Osteoblast (primary cell): ENCODE results near the gene NELL2. TPM values are rescaled to one million over a fixed set of nuclear protein-coding genes. Genes with fewer than 3 reads are reported as not detected.

Experiments used
- DNase-seq: peaks from one replicate; pipeline ENCODE4 v3.0.0; 2011; ENCODE audit warnings: low spot score, mixed read lengths; ENCODE audit not compliant: insufficient read length; ENCODE audit errors: missing footprints
- H2AFZ ChIP-seq: 2 replicates; pipeline ENCODE4 v1.6.0; 2011; ENCODE audit warnings: mild to moderate bottlenecking, low read length
- H3K27ac ChIP-seq: 2 replicates; pipeline ENCODE4 v1.5.1; 2011; ENCODE audit warnings: mild to moderate bottlenecking, low read depth, low read length, moderate library complexity
- H3K27me3 ChIP-seq: 2 replicates; pipeline ENCODE4 v1.6.0; 2012; ENCODE audit warnings: mild to moderate bottlenecking, control low read depth, inconsistent platforms, low read length, moderate library complexity; ENCODE audit not compliant: insufficient read depth
- H3K36me3 ChIP-seq: 2 replicates; pipeline ENCODE4 v1.5.1; 2011; ENCODE audit warnings: mild to moderate bottlenecking, low read length, control low read depth, moderate library complexity; ENCODE audit not compliant: insufficient read depth
- H3K4me1 ChIP-seq: 2 replicates; pipeline ENCODE4 v1.5.1; 2011; ENCODE audit warnings: mild to moderate bottlenecking, low read length, control low read depth, moderate library complexity; ENCODE audit not compliant: insufficient read depth
- H3K4me2 ChIP-seq: 2 replicates; pipeline ENCODE4 v1.6.0; 2011; ENCODE audit warnings: mild to moderate bottlenecking, low read length; ENCODE audit not compliant: insufficient read depth
- H3K4me3 ChIP-seq: fragments of 200-600 bp; sonication (generic); 3 replicates; pipeline ENCODE4 v1.5.1; 2012; ENCODE audit warnings: mild to moderate bottlenecking, low read length, inconsistent platforms; ENCODE audit not compliant: insufficient read depth
- H3K79me2 ChIP-seq: 2 replicates; pipeline ENCODE4 v1.6.0; 2012; ENCODE audit warnings: mild to moderate bottlenecking, low read length, control low read depth, inconsistent platforms; ENCODE audit not compliant: insufficient read depth
- H3K9me3 ChIP-seq: 2 replicates; pipeline ENCODE4 v1.5.1; 2011; ENCODE audit warnings: low read depth, low read length, control low read depth
- H4K20me1 ChIP-seq: 2 replicates; pipeline ENCODE4 v1.6.0; 2012; ENCODE audit warnings: mild to moderate bottlenecking, low read length, control low read depth; ENCODE audit not compliant: insufficient read depth
- CTCF ChIP-seq: IDR thresholded peaks from 2 replicates; pipeline ENCODE4 v1.5.1; 2011; ENCODE audit warnings: mild to moderate bottlenecking, low read depth, low read length, moderate library complexity; ENCODE audit errors: extremely low read depth
- total RNA-seq: library from RNA; depleted of rRNA; stranded (reverse); fragments of >200 nt; gene quantifications from 2 replicates; pipeline ENCODE4 v1.2.3, GENCODE V29; 2012

NELL2 gene
- total RNA-seq, 1 donor: not detected

GRCh38 chr12:44555454-44555853 is 320.7 kb downstream of the NELL2 start:
- Histone ChIP-seq H3K27me3 (no peaks in the 10 kb centered on the region), H3K27ac (no peak overlapping the region), H3K4me1 (no peaks in the 10 kb centered on the region), H3K9me3 (no peaks in the 10 kb centered on the region), H2AFZ (no peak overlapping the region), H3K36me3 (no peaks in the 10 kb centered on the region), H3K4me2 (no peak overlapping the region), H3K79me2 (no peaks in the 10 kb centered on the region), H4K20me1 (no peaks in the 10 kb centered on the region), H3K4me3 (no peak overlapping the region)
- TF ChIP-seq CTCF: no peak
- no peak for DNase-seq

GRCh38 chr12:44551631-44552030 is 324.5 kb downstream of the NELL2 start:
- TF ChIP-seq CTCF: no peak
- Histone ChIP-seq H3K4me2 (no peak overlapping the region), H2AFZ (no peak overlapping the region), H3K4me1 (no peaks in the 10 kb centered on the region), H3K36me3 (no peaks in the 10 kb centered on the region), H3K9me3 (no peaks in the 10 kb centered on the region), H3K4me3 (no peak overlapping the region), H3K27me3 (no peaks in the 10 kb centered on the region), H3K79me2 (no peaks in the 10 kb centered on the region), H3K27ac (no peak overlapping the region), H4K20me1 (no peaks in the 10 kb centered on the region)
- no peak for DNase-seq

GRCh38 chr12:44550377-44550776 is 325.7 kb downstream of the NELL2 start:
- no peak for DNase-seq
- H3K9me3 ChIP-seq: no peaks in the 10 kb centered on the region
- TF ChIP-seq CTCF: no peak
- H3K79me2 ChIP-seq: no peaks in the 10 kb centered on the region
- H3K4me2 ChIP-seq: no peak overlapping the region
- no peak overlapping the region for H3K4me3 ChIP-seq
- H2AFZ ChIP-seq: no peak overlapping the region
- no peaks in the 10 kb centered on the region for H4K20me1 ChIP-seq
- H3K36me3 ChIP-seq: no peaks in the 10 kb centered on the region
- no peaks in the 10 kb centered on the region for H3K4me1 ChIP-seq
- no peaks in the 10 kb centered on the region for H3K27me3 ChIP-seq
- H3K27ac ChIP-seq: no peak overlapping the region

GRCh38 chr12:44546060-44546459 is 330.1 kb downstream of the NELL2 start:
- H3K27ac ChIP-seq: no peak overlapping the region
- no peaks in the 10 kb centered on the region for H4K20me1 ChIP-seq
- no peak overlapping the region for H3K4me3 ChIP-seq
- TF ChIP-seq CTCF: no peak
- no peaks in the 10 kb centered on the region for H3K79me2 ChIP-seq
- no peak overlapping the region for H2AFZ ChIP-seq
- H3K9me3 ChIP-seq: no peaks in the 10 kb centered on the region
- H3K36me3 ChIP-seq: no peaks in the 10 kb centered on the region
- no peak for DNase-seq
- no peaks in the 10 kb centered on the region for H3K4me1 ChIP-seq
- no peak overlapping the region for H3K4me2 ChIP-seq
- H3K27me3 ChIP-seq: no peaks in the 10 kb centered on the region
